Activated CD8-positive, alpha-beta memory T cell treated with anti-CD3 and anti-CD28 coated beads for 1 hour (primary cell): Measurements from ENCODE around the gene SMYD5.
"Not testable (repeated sequence)": the region's sequence is repeated elsewhere in the genome, so short reads cannot be mapped to it uniquely, and the experiment has no call there.

ENCODE experiments used
- DNase-seq, 2 donors: peaks; one replicate each; pipeline ENCODE4 v3.0.0-alpha.2; 2020; ENCODE audit warnings: low read depth in 1 of 2; ENCODE audit errors: extremely low read depth in 1 of 2

SMYD5 gene

DNA sequence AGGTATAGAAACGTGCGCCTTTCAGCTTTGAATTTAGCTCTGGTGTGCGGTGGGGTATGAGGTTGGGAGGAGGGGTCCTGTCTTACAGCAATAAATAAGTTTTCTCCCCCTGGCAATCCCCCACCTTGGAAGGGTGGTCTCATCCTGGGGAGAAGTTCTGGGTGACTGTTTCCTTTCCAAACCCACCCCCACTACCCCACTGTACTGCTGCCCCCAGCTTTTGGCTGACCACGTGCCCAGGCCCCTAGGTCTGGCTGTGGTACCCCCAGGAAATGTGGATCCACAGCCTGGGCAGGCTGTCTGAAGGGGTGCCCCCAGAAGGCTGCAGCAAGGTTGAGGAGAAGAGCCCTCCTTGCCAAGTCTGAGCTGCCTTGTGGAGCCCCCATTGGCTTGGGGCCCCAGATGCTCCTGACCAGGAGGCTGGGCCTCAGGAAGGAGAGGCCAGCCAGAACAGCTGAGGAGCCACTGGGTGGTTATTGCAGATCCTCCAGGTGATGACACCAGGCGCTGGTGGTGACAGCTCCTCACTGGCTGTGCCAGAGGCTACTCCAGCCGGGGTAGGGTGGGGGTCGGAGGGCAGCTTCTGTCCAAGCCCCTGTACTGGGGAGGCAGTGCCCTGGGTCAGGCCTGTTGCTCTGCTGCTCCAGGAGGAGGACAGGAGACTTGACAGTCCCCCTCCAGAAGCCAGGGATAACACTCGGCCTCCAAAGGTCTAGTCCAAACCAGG lies 44.3 kb downstream of the SMYD5 start:
- DNase-seq = no peak

DNA sequence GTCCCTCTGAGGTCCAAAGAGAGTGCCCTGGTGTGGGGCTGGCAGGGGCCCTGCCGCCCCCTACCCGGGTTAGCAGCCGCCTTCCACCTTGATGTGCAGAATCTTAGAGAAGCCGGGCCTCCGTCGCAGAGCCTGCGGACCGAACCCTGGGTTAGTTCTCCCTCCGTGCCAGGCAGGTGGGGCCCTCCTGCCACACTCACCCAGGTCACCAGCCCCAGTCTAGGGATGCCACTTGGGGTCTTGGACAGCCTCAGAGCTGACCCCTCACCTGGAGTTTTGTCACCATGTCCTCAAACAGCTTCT lies 44.8 kb downstream of the SMYD5 start:
- DNase-seq = no peak

DNA sequence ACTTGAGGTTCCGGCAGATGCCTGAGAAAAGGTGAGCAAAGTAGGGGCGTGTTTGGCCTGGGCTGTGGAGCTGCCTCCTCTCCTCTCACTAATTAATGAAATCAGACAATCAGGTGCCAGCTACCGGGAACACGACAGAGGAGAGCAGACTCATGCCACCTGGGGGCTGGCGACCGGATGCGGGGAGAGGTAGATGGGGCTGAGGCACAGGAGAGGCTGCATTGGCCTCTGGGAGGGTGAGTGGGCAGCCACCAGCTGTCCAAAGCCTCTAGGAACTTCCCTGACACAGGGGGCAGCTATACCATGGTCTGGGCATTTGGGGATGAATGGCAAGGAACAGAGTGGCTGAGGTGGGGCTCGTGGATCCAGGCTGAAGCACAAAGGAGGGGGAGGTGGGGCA lies 45.2 kb downstream of the SMYD5 start:
- DNase-seq = no peak

DNA sequence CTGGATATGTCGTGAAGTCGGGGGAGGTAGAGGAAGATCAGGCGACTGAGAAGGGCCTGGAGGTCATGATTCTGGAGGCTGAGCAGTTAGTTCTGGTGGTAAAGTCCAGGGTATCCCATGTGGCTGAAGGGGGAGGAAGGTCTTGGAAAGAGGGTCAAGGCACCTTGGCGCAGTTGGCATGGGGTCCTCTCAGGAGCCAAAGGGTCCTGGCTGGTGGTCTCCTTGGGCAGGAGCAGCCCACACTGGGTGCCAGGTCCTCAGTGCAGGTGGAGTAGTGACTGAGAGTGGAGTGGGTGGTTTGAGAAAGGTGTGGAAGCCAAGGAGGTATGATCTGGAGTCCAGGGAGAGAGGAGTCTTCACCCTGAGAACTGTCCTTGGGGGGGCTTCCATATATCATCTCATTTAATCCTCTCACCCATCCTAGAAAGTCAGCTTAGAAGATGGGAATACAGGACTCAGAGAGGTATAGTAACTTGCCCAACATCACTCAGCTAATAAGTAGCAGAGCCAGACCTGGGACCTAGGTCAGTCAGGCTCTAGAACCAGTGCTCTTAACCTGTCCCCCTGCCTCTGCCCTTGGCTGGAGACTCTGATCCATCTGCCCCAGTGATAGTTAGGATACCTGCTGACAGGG lies 45.8 kb downstream of the SMYD5 start:
- no peak for DNase-seq

DNA sequence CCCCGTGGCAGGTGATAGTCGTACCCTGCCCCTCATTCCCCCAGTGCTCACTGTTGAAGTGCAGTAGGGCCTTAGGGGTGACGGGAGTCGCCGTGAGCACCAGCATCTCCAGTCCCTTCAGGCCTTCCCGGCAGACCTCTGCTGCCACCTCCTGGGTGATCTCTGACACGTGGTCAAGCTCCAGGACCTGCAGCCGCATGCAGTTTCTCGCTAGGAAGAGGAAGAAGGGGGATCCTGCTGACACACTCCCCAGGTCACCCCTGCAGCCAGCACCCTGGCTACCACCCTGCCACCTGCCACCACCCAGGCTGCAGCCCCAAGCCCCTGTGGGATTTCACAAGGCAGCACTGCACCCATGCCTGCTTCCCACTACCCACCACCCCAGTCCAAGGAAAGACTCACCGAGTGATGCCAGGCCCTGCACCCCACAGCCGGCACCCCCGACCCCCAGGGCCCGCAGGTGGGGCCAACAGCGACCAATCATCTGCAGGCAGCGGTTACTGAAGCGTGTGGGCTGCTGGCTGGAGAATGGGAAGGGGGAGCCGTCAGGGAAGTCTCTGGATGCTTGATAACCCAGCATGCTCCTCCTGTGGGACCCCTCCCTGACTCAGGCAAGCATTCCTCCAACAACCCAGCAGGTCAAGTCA lies 46.4 kb downstream of the SMYD5 start:
- DNase-seq = no peak

DNA sequence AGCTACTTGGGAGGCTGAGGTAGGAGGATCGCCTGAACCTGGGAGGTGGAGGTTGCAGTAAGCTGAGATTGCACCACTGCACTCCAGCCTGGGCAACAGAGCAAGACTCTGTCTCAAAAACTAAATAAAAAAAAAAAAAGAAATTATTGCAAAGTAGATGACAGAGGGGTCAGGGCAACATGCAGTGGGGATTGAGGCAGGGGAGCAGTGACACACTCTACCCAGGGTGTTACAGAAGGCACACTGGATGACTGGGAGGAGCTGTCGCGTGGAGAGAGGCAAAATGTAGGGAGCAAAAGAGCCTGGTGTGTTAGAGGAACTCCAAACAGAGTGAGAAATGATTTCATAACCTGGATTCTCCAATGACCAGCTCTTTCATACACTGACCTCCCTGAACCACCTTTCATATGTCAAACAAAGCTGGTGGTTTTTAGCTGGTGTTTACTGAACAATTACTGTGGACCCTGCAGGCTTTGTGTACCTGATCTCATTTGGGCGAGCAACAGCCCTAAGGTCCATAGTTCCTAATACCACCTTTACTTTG lies 48.1 kb downstream of the SMYD5 start:
- no peak for DNase-seq

DNA sequence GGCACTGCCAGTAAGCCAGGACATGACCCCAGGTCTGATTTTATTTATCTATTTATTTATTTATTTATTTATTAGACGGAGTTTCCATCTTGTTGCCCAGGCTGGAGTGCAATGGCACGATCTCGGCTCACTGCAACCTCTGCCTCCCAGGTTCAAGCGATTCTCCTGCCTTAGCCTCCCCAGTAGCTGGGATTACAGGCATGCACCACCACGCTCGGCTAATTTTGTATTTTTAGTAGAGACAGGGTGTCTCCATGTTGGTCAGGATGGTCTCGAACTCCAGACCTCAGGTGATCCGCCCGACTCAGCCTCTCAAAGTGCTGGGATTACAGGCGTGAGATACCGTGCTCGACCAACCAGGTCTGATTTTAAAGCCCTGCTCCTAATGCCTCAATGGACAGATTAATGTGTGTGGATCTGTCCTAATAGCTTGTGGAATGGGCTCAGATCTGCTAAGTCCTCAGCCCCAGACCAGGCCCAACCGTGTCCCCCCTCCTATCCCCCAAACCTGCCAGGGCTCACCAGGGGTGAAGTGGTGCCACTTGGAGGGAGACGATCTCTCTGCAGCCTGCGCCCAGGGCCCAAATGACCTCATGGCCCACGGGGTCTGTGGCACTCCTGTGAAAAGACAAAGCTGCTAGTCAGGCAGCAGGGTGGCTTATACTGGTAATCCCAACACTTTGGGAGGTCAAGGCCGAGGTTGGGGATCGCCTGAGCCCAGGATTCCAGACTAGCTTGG lies 48.8 kb downstream of the SMYD5 start:
- DNase-seq = not testable (repeated sequence)

DNA sequence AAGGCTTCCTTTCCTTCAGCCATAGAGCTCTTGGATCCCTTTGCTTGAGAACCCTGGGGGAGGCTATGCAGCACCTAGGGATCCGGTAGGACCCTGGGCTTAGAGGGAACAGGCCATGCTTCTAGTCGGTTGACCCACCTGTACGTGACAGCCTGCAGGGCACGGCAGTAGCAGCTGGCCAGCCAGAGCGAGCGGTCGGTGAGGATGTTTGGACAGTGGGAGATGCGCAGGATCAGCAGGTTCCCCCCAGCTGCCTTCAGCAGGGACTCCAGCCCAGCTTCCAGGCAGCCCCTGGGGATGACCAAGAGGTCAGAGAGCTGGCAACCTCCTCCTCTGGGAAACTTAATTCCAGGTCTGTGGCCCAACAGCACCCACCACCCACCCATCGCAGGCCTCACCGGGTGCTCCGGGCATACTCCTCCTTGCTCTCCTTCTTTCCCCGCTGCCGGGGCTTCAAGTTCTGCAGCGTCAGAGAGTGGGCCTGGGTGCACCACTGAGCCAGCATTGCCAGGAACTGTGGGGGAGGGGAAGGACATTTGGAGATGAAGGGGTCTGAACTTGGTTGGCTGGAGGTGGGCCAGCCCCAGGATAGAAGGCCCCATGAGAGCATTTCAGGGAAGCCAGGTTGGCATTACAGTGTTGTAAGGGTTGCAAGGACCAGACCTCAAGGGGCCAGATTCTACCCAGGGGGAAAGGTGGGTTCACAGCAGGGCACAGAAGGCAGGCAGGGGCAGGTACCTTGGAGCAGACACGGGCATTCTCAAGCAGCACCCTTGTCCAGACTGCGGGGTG lies 49.7 kb downstream of the SMYD5 start:
- DNase-seq = no peak

DNA sequence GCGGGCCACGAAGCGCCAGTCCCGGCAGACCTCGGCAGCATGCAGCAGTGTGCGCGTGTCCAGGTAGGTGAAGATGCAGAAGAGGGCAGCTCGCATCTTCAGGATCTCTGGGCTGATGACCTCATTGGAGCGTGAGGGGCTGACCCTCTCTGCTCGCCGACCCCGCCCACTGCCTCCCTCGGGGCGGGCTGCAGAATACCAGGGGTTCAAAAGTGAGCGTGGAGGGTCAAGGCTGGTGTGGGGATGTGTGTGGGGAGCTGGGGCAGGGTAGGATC lies 50.2 kb downstream of the SMYD5 start:
- DNase-seq = no peak

DNA sequence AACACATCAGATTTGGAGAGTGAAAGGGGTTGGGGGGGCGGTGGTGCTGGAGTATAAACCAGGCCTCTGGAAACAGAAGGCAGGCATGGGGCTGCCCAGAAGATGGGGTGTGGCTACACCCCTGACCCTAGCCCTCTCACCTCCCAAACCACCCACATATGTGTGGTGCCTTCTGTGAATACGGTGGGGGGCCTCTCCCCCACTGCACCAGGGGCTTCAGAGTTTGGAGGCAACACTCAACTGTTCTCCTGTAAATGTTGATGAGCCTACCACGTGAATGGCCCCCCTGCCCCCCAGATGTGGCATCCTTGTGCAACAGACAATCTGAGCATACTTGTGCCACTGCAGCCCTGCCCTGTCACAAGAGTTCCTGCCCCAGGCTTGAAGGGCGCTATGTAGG lies 50.7 kb downstream of the SMYD5 start:
- DNase-seq = no peak

DNA sequence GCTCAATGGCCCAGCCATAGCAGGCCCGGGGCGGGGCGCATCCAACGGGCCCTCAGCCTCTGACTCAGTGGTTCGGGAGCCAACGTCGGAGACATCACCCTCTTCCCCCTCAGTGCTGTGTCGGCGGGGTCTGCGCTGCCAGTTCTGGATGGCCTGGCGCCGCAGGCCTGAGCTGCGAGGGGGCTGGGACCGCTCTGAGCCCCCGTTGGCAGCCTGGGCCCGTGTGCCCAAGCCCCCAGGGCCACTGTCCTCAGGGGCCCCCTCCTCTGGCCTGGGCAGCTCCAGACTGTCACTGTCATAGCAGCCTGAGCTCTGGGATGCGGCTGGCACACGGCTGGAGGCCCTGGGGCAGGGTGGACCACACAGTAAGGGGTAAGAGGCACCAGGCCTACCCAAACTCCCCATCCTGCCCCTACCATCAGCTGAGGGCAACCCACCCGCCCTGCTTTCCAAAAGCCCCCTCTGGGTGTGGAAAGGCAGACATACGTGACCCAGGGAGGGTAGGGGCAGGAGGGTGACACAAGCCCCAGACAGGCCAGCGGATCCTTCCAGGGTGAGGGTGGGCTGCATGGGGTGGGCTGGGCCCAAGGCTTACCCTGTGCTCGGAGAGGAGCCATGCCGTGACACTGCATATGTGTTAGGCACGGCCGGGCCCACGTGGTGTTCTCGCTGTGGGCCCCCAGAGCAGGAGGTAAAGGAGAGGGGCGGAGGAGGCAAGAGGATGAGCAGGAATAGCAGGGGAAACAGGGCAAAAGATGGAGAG lies 51.4 kb downstream of the SMYD5 start:
- DNase-seq = no peak

DNA sequence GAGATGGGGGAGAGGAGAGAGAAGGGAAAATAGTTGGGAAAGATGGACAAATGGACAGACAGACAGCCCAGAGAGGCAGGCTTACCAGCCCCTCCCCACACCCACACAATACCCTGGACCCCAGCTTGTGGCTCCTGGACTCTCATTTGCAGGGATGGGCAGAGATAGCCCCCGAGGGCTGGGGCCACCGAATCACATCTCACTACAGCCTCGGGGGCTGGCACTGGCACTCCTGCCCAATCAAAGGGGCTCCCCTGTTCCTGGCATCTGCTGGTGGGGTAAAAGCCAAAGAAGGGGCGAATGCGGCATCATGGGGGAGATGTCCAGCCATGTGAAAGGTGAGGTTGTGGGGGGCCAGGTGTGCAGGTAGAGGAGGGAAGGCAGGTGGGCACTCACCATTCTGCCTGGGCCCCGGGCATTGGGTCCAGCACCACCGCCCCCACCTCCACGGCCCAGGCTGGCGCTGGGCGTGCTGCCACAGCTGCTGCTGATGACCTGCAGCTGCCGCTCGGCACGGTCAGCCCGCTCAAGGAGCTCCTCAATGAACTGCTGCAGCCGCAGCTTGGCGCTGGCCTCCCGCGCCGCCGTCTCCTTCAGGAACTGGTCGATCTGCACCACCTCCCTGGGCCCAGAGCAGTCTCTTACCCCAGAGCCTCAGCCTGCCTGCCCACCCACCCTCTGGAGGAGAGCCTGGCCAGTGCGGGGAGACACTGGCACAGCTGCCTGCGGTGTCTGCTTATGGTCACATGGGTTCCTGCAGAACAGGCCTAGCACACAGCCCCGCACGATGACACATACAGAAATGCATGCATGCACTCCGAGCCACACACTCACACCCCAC lies 52.2 kb downstream of the SMYD5 start:
- DNase-seq = no peak

DNA sequence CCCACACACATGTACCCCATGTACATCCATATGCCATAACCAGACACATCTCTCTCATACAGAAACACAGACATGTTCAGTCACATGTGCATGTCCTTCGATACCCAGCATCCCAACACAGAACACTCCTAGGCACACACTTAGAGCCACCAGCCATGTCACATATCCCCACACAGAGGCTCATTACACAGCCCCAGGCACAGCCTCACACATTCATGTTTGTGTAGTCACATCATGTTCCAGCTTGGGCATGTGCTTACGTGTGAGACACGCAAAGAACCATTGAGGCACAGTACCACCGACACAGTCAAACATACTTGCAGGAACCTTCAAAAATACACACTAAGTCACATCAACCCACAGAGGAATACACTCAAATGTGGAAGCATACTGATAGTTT lies 53.0 kb downstream of the SMYD5 start:
- no peak for DNase-seq

DNA sequence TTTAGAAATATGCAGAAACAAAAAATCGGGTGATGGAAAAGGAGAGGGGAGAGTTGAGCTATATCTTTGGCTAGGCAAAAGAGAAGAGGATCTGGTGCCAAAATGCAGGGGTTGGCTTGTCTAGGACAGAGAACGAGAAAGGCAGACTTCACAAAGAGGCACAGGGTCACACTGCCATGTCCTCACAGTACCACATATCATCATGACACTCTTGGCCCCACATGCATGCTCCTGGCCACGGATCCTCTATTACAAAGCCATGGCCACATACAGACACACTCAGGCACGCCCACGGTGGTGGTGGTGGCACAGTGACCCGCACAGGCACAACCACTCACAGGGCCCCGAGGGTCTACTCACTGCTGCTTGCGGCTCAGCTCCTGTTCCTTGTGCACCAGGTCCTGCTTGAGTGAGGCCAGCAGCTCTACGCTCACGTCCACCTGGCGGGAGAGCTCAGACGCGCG lies 54.4 kb downstream of the SMYD5 start:
- no peak for DNase-seq

DNA sequence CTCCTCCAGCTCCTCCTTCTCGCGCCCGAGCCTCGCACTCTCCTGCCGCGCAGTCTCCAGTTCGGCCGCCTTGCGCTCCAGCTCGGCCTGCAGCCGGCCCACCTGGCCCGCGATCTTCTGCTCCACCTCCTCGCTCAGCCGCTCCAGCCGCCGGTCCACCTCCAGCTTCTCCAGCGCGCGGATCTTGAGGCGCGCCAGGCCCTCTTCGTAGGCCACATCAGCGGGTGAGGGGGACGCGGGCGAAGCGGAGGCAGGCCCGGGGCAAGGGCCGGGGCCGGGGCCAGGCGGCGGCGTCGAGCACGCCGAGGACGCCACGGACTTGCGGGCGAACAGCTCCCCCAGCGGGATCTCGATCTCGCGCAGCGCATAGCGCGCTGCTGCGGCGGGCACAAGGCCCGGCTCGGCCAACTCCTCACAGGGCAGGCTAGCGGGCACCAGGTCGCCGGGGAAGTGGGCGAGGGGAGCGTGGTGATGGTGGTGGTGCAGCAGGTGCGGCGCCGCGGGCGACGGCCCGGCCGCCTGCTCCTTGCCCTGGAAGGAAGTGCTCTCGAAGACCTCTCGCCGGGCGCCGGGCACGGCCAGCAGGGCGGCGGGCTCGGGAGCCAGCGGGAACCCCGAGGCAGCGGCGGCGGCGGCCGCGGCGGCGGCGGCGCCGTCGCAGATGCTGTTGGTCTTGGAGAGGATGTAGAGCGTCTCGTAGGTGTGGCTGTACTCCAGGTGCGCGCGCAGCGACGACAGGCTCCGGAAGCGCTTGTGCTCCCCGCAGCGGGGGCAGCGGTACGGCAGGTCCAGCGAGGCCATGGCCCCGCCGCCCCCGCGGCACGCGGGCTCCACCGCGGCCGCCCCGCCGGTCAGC lies 55.0 kb downstream of the SMYD5 start:
- peak; percentile 40 to 59 for DNase-seq

DNA sequence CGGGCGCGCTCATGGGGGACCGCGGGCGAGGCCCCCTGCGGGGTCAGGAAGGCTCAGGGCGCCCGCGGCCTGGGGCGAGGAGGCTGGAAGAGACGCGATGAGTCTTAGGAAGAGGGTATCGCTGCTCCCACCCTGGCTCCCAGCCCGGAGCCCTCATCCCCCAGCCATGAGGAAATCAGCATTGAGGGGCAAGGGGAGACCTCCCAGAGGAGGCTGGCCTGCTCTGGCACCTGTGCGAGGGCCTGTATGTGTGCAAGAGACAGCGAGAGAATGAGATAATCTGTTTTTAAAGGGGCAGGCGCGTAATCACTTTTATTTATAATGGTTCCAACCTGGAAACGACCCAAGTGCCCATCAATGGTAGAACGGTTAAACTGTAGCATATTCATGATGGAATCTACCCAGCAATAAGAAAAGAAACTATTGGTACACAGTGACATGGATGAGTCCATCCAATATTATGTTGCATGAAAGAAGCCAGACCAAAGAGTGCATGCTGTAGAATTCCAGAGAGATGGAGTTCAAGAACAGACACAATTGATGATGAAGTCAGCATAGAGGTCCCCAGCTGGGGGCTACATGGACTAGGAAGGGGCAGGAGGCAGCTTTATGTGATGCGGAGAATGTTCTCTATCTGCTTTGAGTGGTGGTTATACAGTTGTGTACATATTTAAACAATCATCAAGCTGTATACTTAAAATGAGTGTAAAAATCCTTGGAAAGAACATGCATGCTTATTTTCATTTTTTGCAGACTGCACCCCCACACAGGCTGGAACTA lies 55.8 kb downstream of the SMYD5 start:
- DNase-seq = no peak

DNA sequence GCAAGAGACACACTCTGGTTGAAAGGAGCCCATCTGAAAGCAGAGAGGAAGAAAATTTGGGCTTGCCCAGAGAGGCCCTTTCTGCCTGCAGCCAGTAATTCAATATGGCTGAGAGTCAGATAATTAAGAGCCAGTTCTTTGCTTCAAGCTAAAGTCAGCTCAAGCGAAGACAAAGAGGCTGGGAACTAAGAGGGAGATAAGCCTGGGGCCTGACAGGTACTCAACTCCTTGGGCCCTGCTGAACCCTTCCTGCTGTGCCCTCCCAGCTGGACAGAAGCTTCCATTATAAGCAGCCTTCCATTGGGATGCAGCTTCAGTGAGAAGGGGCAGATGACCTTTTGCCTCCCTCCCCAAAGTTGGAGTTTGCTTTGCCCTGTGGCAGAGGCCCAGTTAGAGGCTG lies 58.2 kb downstream of the SMYD5 start:
- DNase-seq = no peak
